HepG2 (cell line): Measurements from ENCODE around the gene EPN3. TPM values are rescaled to one million over a fixed set of nuclear protein-coding genes. Genes with fewer than 3 reads are reported as not detected.

Experiments
- DR1 ChIP-seq: sonication (generic); formaldehyde crosslinking; IDR thresholded peaks from 2 replicates; pipeline ENCODE4 v1.8.0; 2021; ENCODE audit warnings: mild to moderate bottlenecking, missing genetic modification reagents, inconsistent platforms
- HNRNPL ChIP-seq: fragments of 200-400 bp; formaldehyde crosslinking; IDR thresholded peaks from 2 replicates; pipeline ENCODE4 v1.6.1; 2017; ENCODE audit warnings: mild to moderate bottlenecking, low read depth, low read length
- NCOA5 ChIP-seq: sonication (generic); formaldehyde crosslinking; IDR thresholded peaks from 2 replicates; pipeline ENCODE4 v1.4.0; 2020; ENCODE audit warnings: missing genetic modification reagents
- ZBTB21 ChIP-seq: sonication (generic); formaldehyde crosslinking; IDR thresholded peaks from 2 replicates; pipeline ENCODE4 v1.4.0; 2020; ENCODE audit warnings: missing genetic modification reagents
- ZBTB7B ChIP-seq: sonication (generic); formaldehyde crosslinking; IDR thresholded peaks from 2 replicates; pipeline ENCODE4 v1.4.0; 2020; ENCODE audit warnings: missing genetic modification reagents
- ZNF260 ChIP-seq: sonication (generic); formaldehyde crosslinking; IDR thresholded peaks from 2 replicates; pipeline ENCODE4 v1.4.0; 2020; ENCODE audit warnings: missing genetic modification reagents, low read depth, mild to moderate bottlenecking, borderline replicate concordance
- ZNF317 ChIP-seq: sonication (generic); formaldehyde crosslinking; IDR thresholded peaks from 2 replicates; pipeline ENCODE4 v1.5.0; 2020; ENCODE audit warnings: mild to moderate bottlenecking, missing genetic modification reagents
- ZNF350 ChIP-seq: sonication (generic); formaldehyde crosslinking; IDR thresholded peaks from 2 replicates; pipeline ENCODE4 v1.4.0; 2020; ENCODE audit warnings: mild to moderate bottlenecking, low read depth, missing genetic modification reagents, borderline replicate concordance
- ZNF451 ChIP-seq: sonication (generic); formaldehyde crosslinking; IDR thresholded peaks from 2 replicates; pipeline ENCODE4 v1.5.0; 2020; ENCODE audit warnings: mild to moderate bottlenecking, missing genetic modification reagents
- ZNF549 ChIP-seq: sonication (generic); formaldehyde crosslinking; IDR thresholded peaks from 2 replicates; pipeline ENCODE4 v1.5.0; 2020; ENCODE audit warnings: missing genetic modification reagents
- ZNF644 ChIP-seq: IDR thresholded peaks from 2 replicates; pipeline ENCODE4 v1.6.1; 2016; ENCODE audit warnings: low read depth
- ZNF891 ChIP-seq: sonication (generic); formaldehyde crosslinking; IDR thresholded peaks from 2 replicates; pipeline ENCODE4 v1.5.0; 2020; ENCODE audit warnings: mild to moderate bottlenecking, missing genetic modification reagents
- ZSCAN9 ChIP-seq: IDR thresholded peaks from 2 replicates; pipeline ENCODE4 v1.6.1; 2016; ENCODE audit warnings: borderline replicate concordance
- polyA plus RNA-seq, 8 experiments: library from polyadenylated mRNA; depleted of rRNA in 3 of 8; stranded (reverse) in 7 of 8; unstranded in 1 of 8; fragments of >200 nt; fragmentation: Illumina TruSeq in 4 of 8; extraction: Trizol in 4 of 8; gene quantifications; 2 replicates each; pipeline versions ENCODE4 v1.2.1 to v1.2.3, GENCODE V29; 2011 to 2016; ENCODE audit warnings: low read depth in 4 of 8, missing spikeins in 1 of 8, mixed read lengths in 1 of 8; ENCODE audit not compliant: insufficient read depth in 1 of 8
- total RNA-seq, 5 experiments: library from RNA; depleted of rRNA; stranded (reverse); fragments of >200 nt; fragmentation: Illumina TruSeq; extraction: Trizol; gene quantifications; 2 replicates each; pipeline ENCODE4 v1.2.3, GENCODE V29; 2016; ENCODE audit warnings: low read depth in 1 of 5
- TF ChIP-seq, protein P1 (sequence below): sonication (generic); formaldehyde crosslinking; IDR thresholded peaks from 2 replicates; pipeline ENCODE4 v1.5.1; 2020; ENCODE audit warnings: missing genetic modification reagents, mild to moderate bottlenecking, borderline replicate concordance
- TF ChIP-seq, protein P2 (sequence below): IDR thresholded peaks from 2 replicates; pipeline ENCODE4 v1.6.1; 2012; ENCODE audit warnings: low read length, improper control_type of control experiment
- TF ChIP-seq, protein P3 (sequence below): IDR thresholded peaks from 2 replicates; pipeline ENCODE4 v1.6.1; 2016; ENCODE audit warnings: low read depth, missing genetic modification reagents, missing compliant biosample characterization
- TF ChIP-seq, protein P4 (sequence below): IDR thresholded peaks from 2 replicates; pipeline ENCODE4 v1.6.1; 2016; ENCODE audit warnings: mild to moderate bottlenecking, missing biosample characterization, missing genetic modification reagents

The EPN3 gene
- total and polyA plus RNA-seq, 2 of the 13 experiments (the other 11 are each of a cell fraction or from before 2014, with no cell fraction given) = 0.11 to 0.95 TPM

DNA sequence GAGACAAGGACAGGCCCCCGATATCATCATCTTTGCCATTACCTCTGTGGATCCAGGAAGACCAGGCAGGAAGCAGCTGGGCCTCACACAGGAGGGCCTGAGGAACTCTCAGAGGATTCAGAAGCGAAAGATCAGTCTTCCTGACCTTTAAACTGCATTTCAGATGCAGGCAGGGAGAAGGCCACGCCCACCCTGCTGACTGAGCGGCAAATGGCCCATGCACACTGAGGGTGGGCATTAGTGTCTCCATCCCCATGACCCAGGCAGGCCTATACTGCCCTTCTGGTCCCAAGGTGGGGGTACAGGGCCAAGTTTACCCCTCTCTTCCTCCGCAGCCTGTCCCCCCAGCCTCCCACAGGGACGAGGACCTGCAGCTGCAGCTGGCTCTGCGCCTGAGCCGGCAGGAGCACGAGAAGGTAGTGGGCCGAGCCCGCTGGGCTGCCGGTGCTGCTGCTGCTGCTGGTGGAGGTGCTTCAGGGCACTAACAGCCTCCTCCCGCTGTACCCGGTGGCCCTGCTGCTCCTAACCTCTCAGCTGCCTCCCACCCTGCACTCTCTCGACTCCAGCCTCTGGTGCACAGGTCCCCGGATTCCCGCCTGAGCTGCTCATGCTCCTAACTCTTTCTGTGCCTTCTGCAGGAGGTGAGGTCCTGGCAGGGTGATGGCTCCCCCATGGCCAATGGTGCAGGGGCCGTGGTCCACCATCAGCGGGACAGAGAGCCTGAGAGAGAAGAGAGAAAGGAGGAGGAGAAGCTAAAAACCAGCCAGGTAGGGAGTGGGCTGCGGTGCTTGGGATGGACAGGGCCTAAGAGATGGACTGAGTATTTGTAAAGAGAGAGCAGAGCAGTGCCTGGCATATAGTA, 6.2 kb downstream of the EPN3 start (continued):
- TF ChIP-seq, protein P1, sequence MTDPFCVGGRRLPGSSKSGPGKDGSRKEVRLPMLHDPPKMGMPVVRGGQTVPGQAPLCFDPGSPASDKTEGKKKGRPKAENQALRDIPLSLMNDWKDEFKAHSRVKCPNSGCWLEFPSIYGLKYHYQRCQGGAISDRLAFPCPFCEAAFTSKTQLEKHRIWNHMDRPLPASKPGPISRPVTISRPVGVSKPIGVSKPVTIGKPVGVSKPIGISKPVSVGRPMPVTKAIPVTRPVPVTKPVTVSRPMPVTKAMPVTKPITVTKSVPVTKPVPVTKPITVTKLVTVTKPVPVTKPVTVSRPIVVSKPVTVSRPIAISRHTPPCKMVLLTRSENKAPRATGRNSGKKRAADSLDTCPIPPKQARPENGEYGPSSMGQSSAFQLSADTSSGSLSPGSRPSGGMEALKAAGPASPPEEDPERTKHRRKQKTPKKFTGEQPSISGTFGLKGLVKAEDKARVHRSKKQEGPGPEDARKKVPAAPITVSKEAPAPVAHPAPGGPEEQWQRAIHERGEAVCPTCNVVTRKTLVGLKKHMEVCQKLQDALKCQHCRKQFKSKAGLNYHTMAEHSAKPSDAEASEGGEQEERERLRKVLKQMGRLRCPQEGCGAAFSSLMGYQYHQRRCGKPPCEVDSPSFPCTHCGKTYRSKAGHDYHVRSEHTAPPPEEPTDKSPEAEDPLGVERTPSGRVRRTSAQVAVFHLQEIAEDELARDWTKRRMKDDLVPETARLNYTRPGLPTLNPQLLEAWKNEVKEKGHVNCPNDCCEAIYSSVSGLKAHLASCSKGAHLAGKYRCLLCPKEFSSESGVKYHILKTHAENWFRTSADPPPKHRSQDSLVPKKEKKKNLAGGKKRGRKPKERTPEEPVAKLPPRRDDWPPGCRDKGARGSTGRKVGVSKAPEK = no peak
- TF ChIP-seq HNRNPL = no peak
- TF ChIP-seq, protein P2, sequence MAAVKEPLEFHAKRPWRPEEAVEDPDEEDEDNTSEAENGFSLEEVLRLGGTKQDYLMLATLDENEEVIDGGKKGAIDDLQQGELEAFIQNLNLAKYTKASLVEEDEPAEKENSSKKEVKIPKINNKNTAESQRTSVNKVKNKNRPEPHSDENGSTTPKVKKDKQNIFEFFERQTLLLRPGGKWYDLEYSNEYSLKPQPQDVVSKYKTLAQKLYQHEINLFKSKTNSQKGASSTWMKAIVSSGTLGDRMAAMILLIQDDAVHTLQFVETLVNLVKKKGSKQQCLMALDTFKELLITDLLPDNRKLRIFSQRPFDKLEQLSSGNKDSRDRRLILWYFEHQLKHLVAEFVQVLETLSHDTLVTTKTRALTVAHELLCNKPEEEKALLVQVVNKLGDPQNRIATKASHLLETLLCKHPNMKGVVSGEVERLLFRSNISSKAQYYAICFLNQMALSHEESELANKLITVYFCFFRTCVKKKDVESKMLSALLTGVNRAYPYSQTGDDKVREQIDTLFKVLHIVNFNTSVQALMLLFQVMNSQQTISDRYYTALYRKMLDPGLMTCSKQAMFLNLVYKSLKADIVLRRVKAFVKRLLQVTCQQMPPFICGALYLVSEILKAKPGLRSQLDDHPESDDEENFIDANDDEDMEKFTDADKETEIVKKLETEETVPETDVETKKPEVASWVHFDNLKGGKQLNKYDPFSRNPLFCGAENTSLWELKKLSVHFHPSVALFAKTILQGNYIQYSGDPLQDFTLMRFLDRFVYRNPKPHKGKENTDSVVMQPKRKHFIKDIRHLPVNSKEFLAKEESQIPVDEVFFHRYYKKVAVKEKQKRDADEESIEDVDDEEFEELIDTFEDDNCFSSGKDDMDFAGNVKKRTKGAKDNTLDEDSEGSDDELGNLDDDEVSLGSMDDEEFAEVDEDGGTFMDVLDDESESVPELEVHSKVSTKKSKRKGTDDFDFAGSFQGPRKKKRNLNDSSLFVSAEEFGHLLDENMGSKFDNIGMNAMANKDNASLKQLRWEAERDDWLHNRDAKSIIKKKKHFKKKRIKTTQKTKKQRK = no peak
- no peak for TF ChIP-seq ZBTB21 (CRISPR knock-in tag)
- TF ChIP-seq, protein P3, sequence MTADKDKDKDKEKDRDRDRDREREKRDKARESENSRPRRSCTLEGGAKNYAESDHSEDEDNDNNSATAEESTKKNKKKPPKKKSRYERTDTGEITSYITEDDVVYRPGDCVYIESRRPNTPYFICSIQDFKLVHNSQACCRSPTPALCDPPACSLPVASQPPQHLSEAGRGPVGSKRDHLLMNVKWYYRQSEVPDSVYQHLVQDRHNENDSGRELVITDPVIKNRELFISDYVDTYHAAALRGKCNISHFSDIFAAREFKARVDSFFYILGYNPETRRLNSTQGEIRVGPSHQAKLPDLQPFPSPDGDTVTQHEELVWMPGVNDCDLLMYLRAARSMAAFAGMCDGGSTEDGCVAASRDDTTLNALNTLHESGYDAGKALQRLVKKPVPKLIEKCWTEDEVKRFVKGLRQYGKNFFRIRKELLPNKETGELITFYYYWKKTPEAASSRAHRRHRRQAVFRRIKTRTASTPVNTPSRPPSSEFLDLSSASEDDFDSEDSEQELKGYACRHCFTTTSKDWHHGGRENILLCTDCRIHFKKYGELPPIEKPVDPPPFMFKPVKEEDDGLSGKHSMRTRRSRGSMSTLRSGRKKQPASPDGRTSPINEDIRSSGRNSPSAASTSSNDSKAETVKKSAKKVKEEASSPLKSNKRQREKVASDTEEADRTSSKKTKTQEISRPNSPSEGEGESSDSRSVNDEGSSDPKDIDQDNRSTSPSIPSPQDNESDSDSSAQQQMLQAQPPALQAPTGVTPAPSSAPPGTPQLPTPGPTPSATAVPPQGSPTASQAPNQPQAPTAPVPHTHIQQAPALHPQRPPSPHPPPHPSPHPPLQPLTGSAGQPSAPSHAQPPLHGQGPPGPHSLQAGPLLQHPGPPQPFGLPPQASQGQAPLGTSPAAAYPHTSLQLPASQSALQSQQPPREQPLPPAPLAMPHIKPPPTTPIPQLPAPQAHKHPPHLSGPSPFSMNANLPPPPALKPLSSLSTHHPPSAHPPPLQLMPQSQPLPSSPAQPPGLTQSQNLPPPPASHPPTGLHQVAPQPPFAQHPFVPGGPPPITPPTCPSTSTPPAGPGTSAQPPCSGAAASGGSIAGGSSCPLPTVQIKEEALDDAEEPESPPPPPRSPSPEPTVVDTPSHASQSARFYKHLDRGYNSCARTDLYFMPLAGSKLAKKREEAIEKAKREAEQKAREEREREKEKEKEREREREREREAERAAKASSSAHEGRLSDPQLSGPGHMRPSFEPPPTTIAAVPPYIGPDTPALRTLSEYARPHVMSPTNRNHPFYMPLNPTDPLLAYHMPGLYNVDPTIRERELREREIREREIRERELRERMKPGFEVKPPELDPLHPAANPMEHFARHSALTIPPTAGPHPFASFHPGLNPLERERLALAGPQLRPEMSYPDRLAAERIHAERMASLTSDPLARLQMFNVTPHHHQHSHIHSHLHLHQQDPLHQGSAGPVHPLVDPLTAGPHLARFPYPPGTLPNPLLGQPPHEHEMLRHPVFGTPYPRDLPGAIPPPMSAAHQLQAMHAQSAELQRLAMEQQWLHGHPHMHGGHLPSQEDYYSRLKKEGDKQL = no peak
- TF ChIP-seq ZBTB7B (CRISPR knock-in tag) = peak; percentile 69; the same call in 1 of the 2 replicates
- TF ChIP-seq ZNF644 (CRISPR knock-in tag) = no peak
- TF ChIP-seq NCOA5 = no peak
- TF ChIP-seq ZNF317 (CRISPR knock-in tag) = no peak
- no peak; the same call in 1 of the 2 replicates for TF ChIP-seq ZNF260
- TF ChIP-seq, protein P4, sequence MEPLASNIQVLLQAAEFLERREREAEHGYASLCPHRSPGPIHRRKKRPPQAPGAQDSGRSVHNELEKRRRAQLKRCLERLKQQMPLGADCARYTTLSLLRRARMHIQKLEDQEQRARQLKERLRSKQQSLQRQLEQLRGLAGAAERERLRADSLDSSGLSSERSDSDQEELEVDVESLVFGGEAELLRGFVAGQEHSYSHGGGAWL = peak; percentile 42; the same call in 1 of the 2 replicates
- TF ChIP-seq DR1 (CRISPR knock-in tag) = no peak
- TF ChIP-seq ZSCAN9 (CRISPR knock-in tag) = no peak
- TF ChIP-seq ZNF350 (CRISPR knock-in tag) = peak; percentile 78; the same call in 1 of the 2 replicates
- no peak for TF ChIP-seq ZNF891 (CRISPR knock-in tag)
- TF ChIP-seq ZNF451 (CRISPR knock-in tag) = no peak
- no peak for TF ChIP-seq ZNF549
